HepG2 (cell line): ENCODE data around the gene ADGRL1. TPM values are rescaled to one million over a fixed set of nuclear protein-coding genes. Genes with fewer than 3 reads are reported as not detected.
A peak's percentile ranks its signal among the peaks of the same experiment; 100 is the strongest.

Source experiments
- ARID2 ChIP-seq: sonication (generic); formaldehyde crosslinking; IDR thresholded peaks from 2 replicates; pipeline ENCODE4 v1.8.1; 2022; ENCODE audit warnings: mild to moderate bottlenecking, missing genetic modification reagents, borderline replicate concordance
- E2F1 ChIP-seq: sonication (generic); formaldehyde crosslinking; IDR thresholded peaks from 2 replicates; pipeline ENCODE4 v1.5.0; 2020; ENCODE audit warnings: missing genetic modification reagents
- GABPA ChIP-seq, 2 experiments: IDR thresholded peaks; 2 replicates each; pipeline ENCODE4 v1.6.1; 2011 to 2016; ENCODE audit warnings: low read depth in 2 of 2, low read length in 1 of 2, missing biosample characterization in 1 of 2, missing genetic modification characterization in 1 of 2
- HMG20A ChIP-seq: IDR thresholded peaks from 2 replicates; pipeline ENCODE4 v1.6.1; 2016; ENCODE audit warnings: borderline replicate concordance
- JUND ChIP-seq: sonication (generic); formaldehyde crosslinking; IDR thresholded peaks from 2 replicates; pipeline ENCODE4 v1.8.0; 2022; ENCODE audit warnings: mild to moderate bottlenecking, missing genetic modification reagents
- KLF15 ChIP-seq: sonication (generic); formaldehyde crosslinking; IDR thresholded peaks from 2 replicates; pipeline ENCODE4 v1.8.1; 2023; ENCODE audit warnings: borderline replicate concordance, mild to moderate bottlenecking, inconsistent platforms, missing genetic modification reagents, mixed read lengths
- MXD4 ChIP-seq: IDR thresholded peaks from 2 replicates; pipeline ENCODE4 v1.6.1; 2016; ENCODE audit warnings: mild to moderate bottlenecking, missing biosample characterization, missing genetic modification reagents
- NR2F6 ChIP-seq, 2 experiments: IDR thresholded peaks; 2 replicates each; pipeline ENCODE4 v1.6.1; 2016; ENCODE audit warnings: antibody characterized with exemption in 1 of 2, mild to moderate bottlenecking in 1 of 2
- PHF20 ChIP-seq: sonication (generic); formaldehyde crosslinking; IDR thresholded peaks from 2 replicates; pipeline ENCODE4 v1.5.0; 2020; ENCODE audit warnings: mild to moderate bottlenecking, missing genetic modification reagents
- PTBP1 ChIP-seq: fragments of 200-400 bp; formaldehyde crosslinking; IDR thresholded peaks from 2 replicates; pipeline ENCODE4 v1.6.1; 2018; ENCODE audit warnings: low read length, low read depth; ENCODE audit not compliant: poor library complexity, severe bottlenecking
- TRIM24 ChIP-seq: sonication (generic); formaldehyde crosslinking; IDR thresholded peaks from 2 replicates; pipeline ENCODE4 v1.8.0; 2022; ENCODE audit warnings: mild to moderate bottlenecking, missing genetic modification reagents
- TSC22D2 ChIP-seq: sonication (generic); formaldehyde crosslinking; IDR thresholded peaks from 2 replicates; pipeline ENCODE4 v1.5.1; 2020; ENCODE audit warnings: missing genetic modification reagents, mild to moderate bottlenecking, borderline replicate concordance
- ZGPAT ChIP-seq: IDR thresholded peaks from 2 replicates; pipeline ENCODE4 v1.6.1; 2016; ENCODE audit warnings: mild to moderate bottlenecking
- ZKSCAN1 ChIP-seq: fragments of 150-350 bp; IDR thresholded peaks from 2 replicates; pipeline ENCODE4 v1.6.1; 2014; ENCODE audit warnings: low read length
- ZNF205 ChIP-seq: IDR thresholded peaks from 2 replicates; pipeline ENCODE4 v1.6.1; 2018; ENCODE audit warnings: missing biosample characterization, missing genetic modification reagents
- ZNF407 ChIP-seq: sonication (generic); formaldehyde crosslinking; IDR thresholded peaks from one replicate; pipeline ENCODE4 v1.5.1; 2020; ENCODE audit warnings: mild to moderate bottlenecking, missing genetic modification reagents; ENCODE audit errors: not compliant biosample characterization
- ZNF616 ChIP-seq: sonication (generic); formaldehyde crosslinking; IDR thresholded peaks from 2 replicates; pipeline ENCODE4 v1.5.0; 2020; ENCODE audit warnings: low read depth, mild to moderate bottlenecking, missing genetic modification reagents
- ZNF792 ChIP-seq: IDR thresholded peaks from 2 replicates; pipeline ENCODE4 v1.6.1; 2016
- polyA plus RNA-seq, 8 experiments: library from polyadenylated mRNA; depleted of rRNA in 3 of 8; stranded (reverse) in 7 of 8; unstranded in 1 of 8; fragments of >200 nt; fragmentation: Illumina TruSeq in 4 of 8; extraction: Trizol in 4 of 8; gene quantifications; 2 replicates each; pipeline versions ENCODE4 v1.2.1 to v1.2.3, GENCODE V29; 2011 to 2016; ENCODE audit warnings: low read depth in 4 of 8, missing spikeins in 1 of 8, mixed read lengths in 1 of 8; ENCODE audit not compliant: insufficient read depth in 1 of 8
- total RNA-seq, 5 experiments: library from RNA; depleted of rRNA; stranded (reverse); fragments of >200 nt; fragmentation: Illumina TruSeq; extraction: Trizol; gene quantifications; 2 replicates each; pipeline ENCODE4 v1.2.3, GENCODE V29; 2016; ENCODE audit warnings: low read depth in 1 of 5

ADGRL1 gene
- total and polyA plus RNA-seq, 2 of the 13 experiments (the other 11 are each of a cell fraction or from before 2014, with no cell fraction given) = 0.49 to 1.7 TPM

GRCh38 chr19:14117668-14118164 is 88.3 kb downstream of the ADGRL1 start, which contains the start of gene PRKACA (continued):
- TF ChIP-seq GABPA (IDR thresholded peaks at IDR 0.05; ENCODE audit: low read depth, low read length) = no peak
- TF ChIP-seq GABPA (CRISPR knock-in tag; IDR thresholded peaks at IDR 0.05; ENCODE audit: low read depth) = no peak
- no peak for TF ChIP-seq PTBP1
- no peak for TF ChIP-seq ZGPAT (CRISPR knock-in tag)
- no peak for TF ChIP-seq ZNF205 (CRISPR knock-in tag)
- no peak for TF ChIP-seq ZKSCAN1
- no peak for TF ChIP-seq ZNF407 (CRISPR knock-in tag)
- no peak for TF ChIP-seq PHF20 (CRISPR knock-in tag)
- TF ChIP-seq TSC22D2 (CRISPR knock-in tag) = no peak
- TF ChIP-seq KLF15 (CRISPR knock-in tag) = no peak
- TF ChIP-seq JUND (CRISPR knock-in tag) = no peak
- TF ChIP-seq ZNF792 (CRISPR knock-in tag) = no peak
- no peak for TF ChIP-seq E2F1 (CRISPR knock-in tag)
- 0 out of 2 replicates have a peak, but pooled peaks have one; percentile 0 for TF ChIP-seq MXD4 (CRISPR knock-in tag)
- no peak for TF ChIP-seq ARID2 (CRISPR knock-in tag)
- TF ChIP-seq HMG20A (CRISPR knock-in tag) = no peak
- no peak for TF ChIP-seq TRIM24 (CRISPR knock-in tag)
- no peak for TF ChIP-seq ZNF616 (CRISPR knock-in tag)
- no peak for TF ChIP-seq NR2F6 (IDR thresholded peaks at IDR 0.05)
- TF ChIP-seq NR2F6 (CRISPR knock-in tag; IDR thresholded peaks at IDR 0.05) = 0 out of 2 replicates have a peak, but pooled peaks have one; percentile 7
